AG09319 (cell line): ENCODE measurements around the gene MYH14.
"Not testable (repeated sequence)": the region's sequence is repeated elsewhere in the genome, so short reads cannot be mapped to it uniquely, and the experiment has no call there.

Source experiments
- DNase-seq: peaks from one replicate; pipeline ENCODE4 v3.0.0-alpha.2; 2010; ENCODE audit warnings: low read depth; ENCODE audit errors: extremely low read depth
- TF ChIP-seq, protein P1 (sequence below): IDR thresholded peaks from 2 replicates; pipeline ENCODE4 v1.5.1; 2011; ENCODE audit warnings: low read depth, mild to moderate bottlenecking, inconsistent platforms, low read length, moderate library complexity

Gene MYH14

DNA sequence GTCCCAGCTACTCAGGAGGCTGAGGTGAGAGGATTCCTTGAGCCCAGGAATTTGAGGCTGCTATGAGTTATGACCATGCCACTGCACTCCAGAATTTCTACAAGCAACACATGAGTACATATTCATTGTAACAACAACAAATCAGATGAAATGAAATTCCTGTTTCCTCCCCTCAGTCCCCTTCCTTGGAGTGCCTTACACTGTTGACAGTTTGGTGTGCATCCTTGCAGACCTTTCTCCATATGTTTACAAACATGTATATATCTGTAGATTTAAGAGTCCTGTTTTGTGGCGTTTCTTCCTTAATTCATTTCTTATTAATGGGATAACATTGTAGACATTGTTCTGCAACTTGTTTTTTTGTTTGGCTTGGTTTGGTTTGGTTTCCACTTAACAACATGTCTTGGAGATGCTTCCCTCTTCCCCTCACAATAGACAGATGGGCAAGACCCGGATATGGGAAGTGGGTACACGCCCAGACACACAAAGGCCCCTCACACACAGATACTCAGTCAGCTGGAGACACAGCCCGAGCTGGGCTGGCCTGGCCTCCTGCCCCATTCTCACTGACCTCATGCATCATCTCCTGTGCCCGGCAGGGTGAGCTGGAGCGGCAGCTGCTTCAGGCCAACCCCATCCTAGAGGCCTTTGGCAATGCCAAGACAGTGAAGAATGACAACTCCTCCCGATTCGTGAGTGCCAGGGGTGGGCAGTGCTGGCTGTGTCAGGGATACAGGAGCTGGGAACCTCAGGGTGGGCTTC lies 21.7 kb downstream of the MYH14 start:
- no peak for DNase-seq
- TF ChIP-seq, protein P1, sequence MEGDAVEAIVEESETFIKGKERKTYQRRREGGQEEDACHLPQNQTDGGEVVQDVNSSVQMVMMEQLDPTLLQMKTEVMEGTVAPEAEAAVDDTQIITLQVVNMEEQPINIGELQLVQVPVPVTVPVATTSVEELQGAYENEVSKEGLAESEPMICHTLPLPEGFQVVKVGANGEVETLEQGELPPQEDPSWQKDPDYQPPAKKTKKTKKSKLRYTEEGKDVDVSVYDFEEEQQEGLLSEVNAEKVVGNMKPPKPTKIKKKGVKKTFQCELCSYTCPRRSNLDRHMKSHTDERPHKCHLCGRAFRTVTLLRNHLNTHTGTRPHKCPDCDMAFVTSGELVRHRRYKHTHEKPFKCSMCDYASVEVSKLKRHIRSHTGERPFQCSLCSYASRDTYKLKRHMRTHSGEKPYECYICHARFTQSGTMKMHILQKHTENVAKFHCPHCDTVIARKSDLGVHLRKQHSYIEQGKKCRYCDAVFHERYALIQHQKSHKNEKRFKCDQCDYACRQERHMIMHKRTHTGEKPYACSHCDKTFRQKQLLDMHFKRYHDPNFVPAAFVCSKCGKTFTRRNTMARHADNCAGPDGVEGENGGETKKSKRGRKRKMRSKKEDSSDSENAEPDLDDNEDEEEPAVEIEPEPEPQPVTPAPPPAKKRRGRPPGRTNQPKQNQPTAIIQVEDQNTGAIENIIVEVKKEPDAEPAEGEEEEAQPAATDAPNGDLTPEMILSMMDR = no peak

DNA sequence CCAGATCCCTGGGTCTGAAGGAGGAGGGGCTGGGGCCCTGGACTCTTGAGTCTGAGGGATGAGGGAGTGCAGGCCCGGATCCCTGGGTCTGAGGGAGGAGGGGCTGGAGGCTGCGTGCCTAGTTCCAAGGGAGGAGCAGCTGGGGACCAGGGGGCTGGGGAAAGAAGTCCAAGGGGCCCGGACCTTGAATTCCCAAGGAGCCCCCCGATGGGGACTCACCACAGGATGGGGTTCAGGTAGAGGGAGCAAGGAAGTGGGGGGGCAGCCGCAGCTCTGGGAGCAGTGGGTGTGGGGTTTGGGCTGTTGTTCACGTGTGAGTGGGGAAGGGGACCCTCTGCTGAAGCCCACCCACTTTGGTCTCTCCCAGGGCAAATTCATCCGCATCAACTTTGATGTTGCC lies 23.1 kb downstream of the MYH14 start:
- TF ChIP-seq, protein P1 = no peak
- no peak for DNase-seq

DNA sequence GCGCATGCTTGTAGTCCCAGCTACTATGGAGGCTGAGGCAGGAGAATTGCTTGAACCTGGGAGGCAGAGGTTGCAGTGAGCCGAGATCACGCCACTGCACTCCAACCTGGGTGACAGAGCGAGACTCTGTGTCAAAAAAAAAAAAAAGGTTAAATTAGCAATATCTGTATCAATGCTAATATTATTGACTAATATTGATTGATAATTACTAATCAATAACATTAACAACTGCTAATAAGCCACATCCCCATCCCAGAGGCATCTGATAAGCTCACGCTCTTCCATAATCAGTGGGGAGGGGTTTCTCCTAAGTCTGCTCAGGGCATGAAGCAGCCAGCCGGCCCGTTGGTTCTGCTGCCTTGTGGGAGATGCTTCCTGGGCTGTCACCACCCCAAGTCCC lies 24.7 kb downstream of the MYH14 start:
- not testable (repeated sequence) for DNase-seq

DNA sequence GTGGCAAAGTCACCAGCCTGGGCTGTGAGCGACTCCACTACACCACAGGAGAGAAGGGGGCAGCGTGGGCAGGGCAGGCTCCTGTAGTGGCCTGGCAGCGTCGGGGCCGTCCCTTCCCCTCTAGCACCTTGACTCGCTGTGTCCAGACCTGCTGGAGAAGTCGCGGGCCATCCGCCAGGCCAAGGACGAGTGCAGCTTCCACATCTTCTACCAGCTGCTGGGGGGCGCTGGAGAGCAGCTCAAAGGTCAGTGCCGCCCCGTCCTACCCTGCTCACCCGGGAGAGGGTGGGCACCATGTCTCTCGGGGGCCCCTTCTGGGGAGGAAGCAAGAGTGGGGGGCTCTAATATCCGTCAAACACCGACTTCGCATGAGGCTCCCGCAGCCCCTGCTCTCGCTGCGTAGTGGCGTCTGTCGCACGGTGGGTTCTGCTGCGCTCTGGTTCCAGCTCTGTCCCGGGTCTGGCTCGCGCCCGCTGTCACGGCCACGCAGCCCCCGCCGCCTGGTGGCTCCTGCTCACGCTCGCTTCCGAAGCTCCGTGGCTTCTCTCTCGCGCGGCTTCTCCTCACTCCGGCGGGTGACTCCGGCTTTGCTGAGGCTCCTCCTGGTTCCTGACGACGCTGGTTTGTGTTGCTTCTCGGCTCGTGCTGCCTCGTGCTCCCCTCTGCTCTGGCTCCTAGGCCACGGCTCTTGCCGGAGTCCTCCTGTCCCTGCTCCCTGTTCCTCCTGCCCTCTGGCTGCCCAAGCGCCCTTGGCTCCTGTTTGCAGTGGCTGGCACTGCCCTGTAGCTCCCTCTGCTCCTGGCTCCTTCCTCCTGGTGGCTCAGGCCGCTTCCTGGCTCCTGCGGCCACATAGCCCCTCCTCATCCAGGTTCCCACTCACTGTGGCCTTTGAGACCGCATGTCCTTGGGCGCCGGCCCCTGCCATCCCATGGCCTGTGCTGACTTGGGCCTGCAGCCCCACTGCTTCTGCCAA lies 27.2 kb downstream of the MYH14 start:
- no peak for DNase-seq
- TF ChIP-seq, protein P1 = no peak

- not testable (repeated sequence) for DNase-seq
These were observed 28.0 kb downstream of the MYH14 start for GRCh38 chr19:50231417-50231816.

DNA sequence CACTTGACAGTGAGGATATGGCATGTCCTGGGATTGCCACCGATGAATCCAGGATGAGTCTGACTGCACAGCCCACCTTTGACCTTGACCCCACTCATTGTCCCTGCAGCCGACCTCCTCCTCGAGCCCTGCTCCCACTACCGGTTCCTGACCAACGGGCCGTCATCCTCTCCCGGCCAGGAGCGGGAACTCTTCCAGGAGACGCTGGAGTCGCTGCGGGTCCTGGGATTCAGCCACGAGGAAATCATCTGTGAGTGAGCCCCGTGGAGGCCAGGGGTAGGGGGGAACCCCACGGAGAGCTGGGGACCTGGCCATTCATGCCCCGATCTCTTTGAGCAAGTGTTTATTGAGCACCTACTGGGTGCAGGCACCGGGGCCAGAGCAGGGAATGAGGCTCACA lies 28.4 kb downstream of the MYH14 start:
- TF ChIP-seq, protein P1 = no peak

DNA sequence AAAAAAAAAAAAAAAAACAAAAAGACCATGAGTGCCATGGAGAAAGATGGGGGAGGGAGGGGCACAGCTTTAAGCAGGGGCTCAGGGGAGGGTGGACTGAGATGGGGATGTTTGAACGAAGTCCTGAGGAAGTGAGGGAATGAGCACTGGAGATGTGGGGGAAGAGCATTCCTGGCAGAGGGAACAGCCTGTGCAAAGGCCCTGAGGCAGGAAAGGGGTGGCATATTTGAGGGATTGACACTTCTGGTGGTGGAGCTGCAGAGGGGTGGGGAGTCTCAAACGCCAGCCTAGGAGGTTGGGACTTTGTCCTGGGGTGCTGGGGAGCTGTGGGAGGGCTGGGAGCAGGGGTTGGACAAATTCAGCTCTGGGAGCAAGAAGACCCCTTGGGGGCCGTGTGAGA lies 29.2 kb downstream of the MYH14 start:
- no peak for DNase-seq
- TF ChIP-seq, protein P1 = no peak

More for the DNA sequence above, 28.4 kb downstream of the MYH14 start:
- no peak for DNase-seq

DNA sequence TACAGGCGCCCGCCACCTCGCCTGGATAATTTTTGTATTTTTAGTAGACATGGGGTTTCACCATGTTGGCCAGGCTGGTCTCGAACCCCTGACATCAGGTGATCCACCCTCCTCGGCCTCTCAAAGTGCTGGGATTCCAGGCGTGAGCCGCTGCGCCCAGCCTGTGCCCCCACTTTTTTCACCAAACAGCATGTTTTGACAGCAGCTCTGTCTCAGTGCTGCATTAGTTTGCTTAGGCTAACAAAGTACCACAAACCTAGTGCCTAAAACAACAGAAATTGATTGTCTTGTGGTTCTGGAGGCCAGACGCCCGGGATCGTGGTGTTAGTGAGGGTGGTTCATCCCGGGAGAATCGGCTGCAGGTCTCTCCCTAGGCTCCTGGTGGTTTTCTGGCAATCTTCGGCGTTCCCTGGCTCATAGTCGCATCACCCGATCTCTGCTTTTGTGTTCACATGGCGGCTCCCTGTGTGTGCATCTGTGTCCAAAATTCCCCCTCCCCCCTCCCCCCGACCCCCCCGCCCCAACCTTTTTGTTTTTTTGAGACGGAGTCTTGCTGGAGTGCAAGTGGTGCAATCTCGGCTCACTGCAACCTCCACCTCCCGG lies 30.0 kb downstream of the MYH14 start:
- TF ChIP-seq, protein P1 = no peak
- no peak for DNase-seq

DNA sequence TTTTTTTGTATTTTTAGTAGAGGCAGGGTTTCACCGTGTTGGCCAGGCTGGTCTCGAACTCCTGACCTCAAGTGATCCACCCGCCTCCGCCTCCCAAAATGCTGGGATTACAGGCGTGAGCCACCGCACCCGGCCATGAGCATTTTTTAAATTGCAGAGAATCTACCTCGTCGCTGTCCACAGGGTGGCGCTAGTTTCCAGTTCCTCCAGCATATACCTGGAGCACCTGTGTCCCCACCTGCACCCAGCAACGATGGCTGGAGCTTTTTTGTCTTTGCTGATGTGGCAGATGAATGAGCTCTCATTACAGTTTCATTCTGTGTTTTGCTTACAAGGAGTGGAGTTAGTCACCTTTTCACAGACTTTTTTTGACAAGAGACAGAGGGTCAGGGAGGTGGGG lies 34.1 kb downstream of the MYH14 start:
- DNase-seq = not testable (repeated sequence)
